ENCODE measurements around the gene GIMAP2. TPM values are rescaled to one million over a fixed set of nuclear protein-coding genes. Genes with fewer than 3 reads are reported as not detected.
A peak's percentile ranks its signal among the peaks of the same experiment; 100 is the strongest.

Gene GIMAP2
- total RNA-seq, 3 donors from 2014 or later: 19.7 to 22.7 (median 19.8) TPM

- H3K9me3 Mint-ChIP-seq: peaks cover 3% of the 10 kb centered on the region
- H3K27me3 Mint-ChIP-seq (ENCODE audit: low read depth): no peaks in the 10 kb centered on the region
- H3K36me3 Mint-ChIP-seq (ENCODE audit: insufficient read depth): peaks cover 3% of the 10 kb centered on the region
- peak overlapping the region; percentile 53 for H3K4me3 Mint-ChIP-seq
- H3K4me1 Mint-ChIP-seq (ENCODE audit: low read depth): peaks cover 77% of the 10 kb centered on the region
- no peak for DNase-seq
- peak; percentile 61 to 64 for ATAC-seq
Observed at GRCh38 chr7:150733482-150734095, 48.1 kb downstream of the GIMAP2 start.

- H3K4me3 Mint-ChIP-seq: no peak overlapping the region
- no peaks in the 10 kb centered on the region for H3K27me3 Mint-ChIP-seq (ENCODE audit: low read depth)
- peaks cover 81% of the 10 kb centered on the region for H3K4me1 Mint-ChIP-seq (ENCODE audit: low read depth)
- peaks cover 3% of the 10 kb centered on the region for H3K36me3 Mint-ChIP-seq (ENCODE audit: insufficient read depth)
- no peak for DNase-seq
- ATAC-seq: peak in 1 of 2 donors; percentile 4
- no peaks in the 10 kb centered on the region for H3K9me3 Mint-ChIP-seq
Observed at GRCh38 chr7:150734254-150734653, 48.7 kb downstream of the GIMAP2 start.

GRCh38 chr7:150735596-150736358 is 50.3 kb downstream of the GIMAP2 start:
- Mint-ChIP-seq H3K4me1 (ENCODE audit: low read depth) (peaks cover 81% of the 10 kb centered on the region), H3K27me3 (ENCODE audit: low read depth) (no peaks in the 10 kb centered on the region), H3K36me3 (ENCODE audit: insufficient read depth) (peaks cover 14% of the 10 kb centered on the region), H3K9me3 (peaks cover 3% of the 10 kb centered on the region), H3K4me3 (peak overlapping the region; percentile 90)
- ATAC-seq (no peak), DNase-seq (no peak)

GRCh38 chr7:150736864-150737263 is 51.4 kb downstream of the GIMAP2 start:
- Mint-ChIP-seq H3K36me3 (ENCODE audit: insufficient read depth) (peaks cover 24% of the 10 kb centered on the region), H3K9me3 (peaks cover 3% of the 10 kb centered on the region), H3K4me3 (peak overlapping the region; percentile 90), H3K4me1 (ENCODE audit: low read depth) (peaks cover 85% of the 10 kb centered on the region), H3K27me3 (ENCODE audit: low read depth) (no peaks in the 10 kb centered on the region)
- no peak for DNase-seq
- no peak for ATAC-seq

GRCh38 chr7:150737265-150738055 is 52.0 kb downstream of the GIMAP2 start, which contains the start of gene GIMAP5:
Gene GIMAP5, plus strand, starts transcription at chr7:150737418. Its CDS starts 3,467 bp downstream, at chr7:150740885.
- H3K9me3 Mint-ChIP-seq: peaks cover 3% of the 10 kb centered on the region
- H3K4me3 Mint-ChIP-seq: peak within 1 kb of the TSS; percentile 90
- no peaks in the 10 kb centered on the region for H3K27me3 Mint-ChIP-seq (ENCODE audit: low read depth)
- DNase-seq: peak; percentile 53
- H3K4me1 Mint-ChIP-seq (ENCODE audit: low read depth): peaks cover 85% of the 10 kb centered on the region
- H3K36me3 Mint-ChIP-seq (ENCODE audit: insufficient read depth): peaks cover 30% of the 10 kb centered on the region
- ATAC-seq: peak; percentile 64 to 70

- Mint-ChIP-seq H3K27me3 (ENCODE audit: low read depth) (no peaks in the 10 kb centered on the region), H3K4me3 (peak overlapping the region; percentile 90), H3K9me3 (peaks cover 3% of the 10 kb centered on the region), H3K36me3 (ENCODE audit: insufficient read depth) (peaks cover 36% of the 10 kb centered on the region), H3K4me1 (ENCODE audit: low read depth) (peaks cover 85% of the 10 kb centered on the region)
- DNase-seq (no peak), ATAC-seq (no peak)
Observed at GRCh38 chr7:150738092-150738491, 52.6 kb downstream of the GIMAP2 start.

- peaks cover 41% of the 10 kb centered on the region for H3K36me3 Mint-ChIP-seq (ENCODE audit: insufficient read depth)
- ATAC-seq (peak; percentile 39 to 44), DNase-seq (no peak)
- H3K4me1 Mint-ChIP-seq (ENCODE audit: low read depth): peaks cover 85% of the 10 kb centered on the region
- peak overlapping the region; percentile 90 for H3K4me3 Mint-ChIP-seq
- H3K27me3 Mint-ChIP-seq (ENCODE audit: low read depth): no peaks in the 10 kb centered on the region
- peaks cover 3% of the 10 kb centered on the region for H3K9me3 Mint-ChIP-seq
Observed at GRCh38 chr7:150738591-150739001, 53.1 kb downstream of the GIMAP2 start.

GRCh38 chr7:150739033-150739432 is 53.5 kb downstream of the GIMAP2 start:
- Mint-ChIP-seq H3K36me3 (ENCODE audit: insufficient read depth) (peaks cover 44% of the 10 kb centered on the region), H3K27me3 (ENCODE audit: low read depth) (no peaks in the 10 kb centered on the region), H3K4me1 (ENCODE audit: low read depth) (peaks cover 85% of the 10 kb centered on the region), H3K4me3 (peak overlapping the region; percentile 90), H3K9me3 (peaks cover 3% of the 10 kb centered on the region)
- ATAC-seq: no peak
- no peak for DNase-seq

- ATAC-seq (no peak), DNase-seq (no peak)
- H3K4me1 Mint-ChIP-seq (ENCODE audit: low read depth): peaks cover 85% of the 10 kb centered on the region
- peak overlapping the region; percentile 90 for H3K4me3 Mint-ChIP-seq
- no peaks in the 10 kb centered on the region for H3K27me3 Mint-ChIP-seq (ENCODE audit: low read depth)
- peaks cover 48% of the 10 kb centered on the region for H3K36me3 Mint-ChIP-seq (ENCODE audit: insufficient read depth)
- peaks cover 3% of the 10 kb centered on the region for H3K9me3 Mint-ChIP-seq
Observed at GRCh38 chr7:150740053-150740452, 54.5 kb downstream of the GIMAP2 start.

- H3K36me3 Mint-ChIP-seq (ENCODE audit: insufficient read depth): peaks cover 52% of the 10 kb centered on the region
- no peaks in the 10 kb centered on the region for H3K27me3 Mint-ChIP-seq (ENCODE audit: low read depth)
- peaks cover 3% of the 10 kb centered on the region for H3K9me3 Mint-ChIP-seq
- DNase-seq (no peak), ATAC-seq (peak in 1 of 2 donors; percentile 12)
- peak overlapping the region; percentile 90 for H3K4me3 Mint-ChIP-seq
- H3K4me1 Mint-ChIP-seq (ENCODE audit: low read depth): peaks cover 83% of the 10 kb centered on the region
Observed at GRCh38 chr7:150742286-150742968, 56.9 kb downstream of the GIMAP2 start.

Other genes starting within 250 kb of the GIMAP2 start
- gene GIMAP8, start 235.1 kb upstream of the GIMAP2 start, total RNA-seq: 1 to 10 TPM; 3.5 to 4.0 (median 3.6) TPM
- gene GIMAP7, start 170.8 kb upstream of the GIMAP2 start, total RNA-seq: 10 to 100 TPM; 23.9 to 28.3 (median 25.0) TPM
- gene GIMAP4, start 118.3 kb upstream of the GIMAP2 start, total RNA-seq: 10 to 100 TPM; 10.1 to 11.1 (median 11.1) TPM
- 10 to 100 TPM; 14.8 to 20.0 (median 18.1) TPM for gene GIMAP6, start 53.3 kb upstream of the GIMAP2 start, total RNA-seq
- gene GIMAP1, start 30.9 kb downstream of the GIMAP2 start, total RNA-seq: 1 to 10 TPM; 2.1 to 2.7 (median 2.1) TPM
- 10 to 100 TPM; 44.1 to 52.2 (median 50.2) TPM for gene GIMAP5, start 51.7 kb downstream of the GIMAP2 start, total RNA-seq
- under 1 TPM; 0.24 to 0.58 (median 0.33) TPM for gene TMEM176B, start 114.7 kb downstream of the GIMAP2 start, total RNA-seq
- under 1 TPM; 0.20 to 0.24 (median 0.22) TPM for gene TMEM176A, start 115.1 kb downstream of the GIMAP2 start, total RNA-seq
- under 1 TPM in 1 of 3 donors, not detected in 2; 0.10 TPM for gene AOC1, start 166.8 kb downstream of the GIMAP2 start, total RNA-seq